Activated CD4-positive, alpha-beta memory T cell treated with anti-CD3 and anti-CD28 coated beads, Interleukin-2, amount 10 ng/mL, durations not matched to agents 7 days and 5 days (primary cell): Measurements from ENCODE around the gene GCC2. TPM values are rescaled to one million over a fixed set of nuclear protein-coding genes. Genes with fewer than 3 reads are reported as not detected.

ENCODE experiments used
- CTCF ChIA-PET: fragments of 350-600 bp; sonication (Branson Sonifier 250); formaldehyde crosslinking; loops from one replicate; lab custom pipeline; 2021; ENCODE audit warnings: antibody characterized with exemption, inconsistent platforms; lab: Charles Lee
- POLR2A ChIA-PET: fragments of 350-600 bp; sonication (Branson Sonifier 250); formaldehyde crosslinking; loops from one replicate; lab custom pipeline; 2021; ENCODE audit warnings: antibody characterized with exemption; lab: Charles Lee
- DNase-seq: peaks from one replicate; pipeline ENCODE4 v3.0.0-alpha.2; 2020
- H3K27ac Mint-ChIP-seq: one replicate; pipeline ENCODE4 v1.8.0; 2021; ENCODE audit warnings: mild to moderate bottlenecking, mixed read lengths
- H3K27me3 Mint-ChIP-seq: one replicate; pipeline ENCODE4 v1.8.0; 2021; ENCODE audit warnings: mixed read lengths
- H3K36me3 Mint-ChIP-seq: one replicate; pipeline ENCODE4 v1.8.0; 2021; ENCODE audit warnings: low read depth, mixed read lengths
- H3K4me1 Mint-ChIP-seq: one replicate; pipeline ENCODE4 v1.8.0; 2021; ENCODE audit warnings: mixed read lengths
- H3K4me3 Mint-ChIP-seq: one replicate; pipeline ENCODE4 v1.8.0; 2021; ENCODE audit warnings: mild to moderate bottlenecking, mixed read lengths
- H3K9me3 Mint-ChIP-seq: one replicate; pipeline ENCODE4 v1.8.0; 2021; ENCODE audit warnings: mixed read lengths
- total RNA-seq, 2 experiments: library from RNA; stranded (reverse); gene quantifications; one replicate each; pipeline ENCODE4 v1.2.3, GENCODE V29; 2021

The GCC2 gene, protein sequence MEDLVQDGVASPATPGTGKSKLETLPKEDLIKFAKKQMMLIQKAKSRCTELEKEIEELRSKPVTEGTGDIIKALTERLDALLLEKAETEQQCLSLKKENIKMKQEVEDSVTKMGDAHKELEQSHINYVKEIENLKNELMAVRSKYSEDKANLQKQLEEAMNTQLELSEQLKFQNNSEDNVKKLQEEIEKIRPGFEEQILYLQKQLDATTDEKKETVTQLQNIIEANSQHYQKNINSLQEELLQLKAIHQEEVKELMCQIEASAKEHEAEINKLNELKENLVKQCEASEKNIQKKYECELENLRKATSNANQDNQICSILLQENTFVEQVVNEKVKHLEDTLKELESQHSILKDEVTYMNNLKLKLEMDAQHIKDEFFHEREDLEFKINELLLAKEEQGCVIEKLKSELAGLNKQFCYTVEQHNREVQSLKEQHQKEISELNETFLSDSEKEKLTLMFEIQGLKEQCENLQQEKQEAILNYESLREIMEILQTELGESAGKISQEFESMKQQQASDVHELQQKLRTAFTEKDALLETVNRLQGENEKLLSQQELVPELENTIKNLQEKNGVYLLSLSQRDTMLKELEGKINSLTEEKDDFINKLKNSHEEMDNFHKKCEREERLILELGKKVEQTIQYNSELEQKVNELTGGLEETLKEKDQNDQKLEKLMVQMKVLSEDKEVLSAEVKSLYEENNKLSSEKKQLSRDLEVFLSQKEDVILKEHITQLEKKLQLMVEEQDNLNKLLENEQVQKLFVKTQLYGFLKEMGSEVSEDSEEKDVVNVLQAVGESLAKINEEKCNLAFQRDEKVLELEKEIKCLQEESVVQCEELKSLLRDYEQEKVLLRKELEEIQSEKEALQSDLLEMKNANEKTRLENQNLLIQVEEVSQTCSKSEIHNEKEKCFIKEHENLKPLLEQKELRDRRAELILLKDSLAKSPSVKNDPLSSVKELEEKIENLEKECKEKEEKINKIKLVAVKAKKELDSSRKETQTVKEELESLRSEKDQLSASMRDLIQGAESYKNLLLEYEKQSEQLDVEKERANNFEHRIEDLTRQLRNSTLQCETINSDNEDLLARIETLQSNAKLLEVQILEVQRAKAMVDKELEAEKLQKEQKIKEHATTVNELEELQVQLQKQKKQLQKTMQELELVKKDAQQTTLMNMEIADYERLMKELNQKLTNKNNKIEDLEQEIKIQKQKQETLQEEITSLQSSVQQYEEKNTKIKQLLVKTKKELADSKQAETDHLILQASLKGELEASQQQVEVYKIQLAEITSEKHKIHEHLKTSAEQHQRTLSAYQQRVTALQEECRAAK (N-terminal part only)
- 10 to 100 TPM; 60.2 to 62.8 TPM for total RNA-seq

DNA sequence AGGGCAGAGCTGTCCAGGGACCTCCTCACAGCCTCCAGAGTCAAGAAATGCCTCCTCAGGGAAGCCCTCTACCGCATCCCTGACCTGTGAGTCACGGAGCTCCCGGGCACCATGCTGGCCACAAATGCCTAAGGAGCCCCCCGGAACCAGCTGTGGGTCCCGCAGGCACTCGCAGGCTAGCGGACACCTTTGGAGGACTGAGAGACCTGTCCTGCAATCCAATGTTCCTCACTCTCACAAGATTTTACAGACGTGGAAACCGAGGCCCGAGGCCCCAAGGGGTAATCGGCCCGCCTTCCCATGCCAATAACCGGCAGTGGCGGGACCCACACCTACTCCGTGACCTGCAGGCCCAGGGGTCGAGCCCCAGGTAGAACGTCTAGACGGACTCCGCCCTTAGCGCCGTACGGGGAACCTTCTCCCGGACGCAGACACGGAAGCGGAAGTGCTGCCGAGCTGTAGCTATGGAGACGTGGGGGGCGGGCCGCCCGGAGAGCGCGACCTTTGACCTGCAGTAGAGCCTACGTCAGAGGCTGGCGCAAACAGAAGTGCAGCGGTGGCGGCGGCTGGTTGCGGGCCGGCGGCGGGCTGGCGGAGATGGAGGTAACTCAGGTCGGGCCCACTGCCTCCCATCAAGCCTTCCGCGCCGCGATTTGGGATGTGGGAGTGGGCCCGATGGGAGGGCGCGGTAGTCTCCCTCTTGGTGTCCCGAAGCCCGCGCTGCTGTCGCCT lies at the start of gene GCC2:
Gene GCC2 (plus strand): TSS at position 529 of the 732 bp plus-strand sequence. CDS start 69 bp downstream, at position 598.
- ChIA-PET POLR2A (interaction anchor here (0.6 to 4.1 kb wide), 14 partner anchors 9 to 270 kb away, joined by 3 to 34 read pairs (median 4); partner anchors contain the start of gene LIMS1), CTCF (interaction anchor here (0.7 to 2.3 kb wide), 3 partner anchors 17 to 135 kb away, joined by 3 to 8 read pairs (median 3); no protein-coding TSS in a partner anchor)

DNA sequence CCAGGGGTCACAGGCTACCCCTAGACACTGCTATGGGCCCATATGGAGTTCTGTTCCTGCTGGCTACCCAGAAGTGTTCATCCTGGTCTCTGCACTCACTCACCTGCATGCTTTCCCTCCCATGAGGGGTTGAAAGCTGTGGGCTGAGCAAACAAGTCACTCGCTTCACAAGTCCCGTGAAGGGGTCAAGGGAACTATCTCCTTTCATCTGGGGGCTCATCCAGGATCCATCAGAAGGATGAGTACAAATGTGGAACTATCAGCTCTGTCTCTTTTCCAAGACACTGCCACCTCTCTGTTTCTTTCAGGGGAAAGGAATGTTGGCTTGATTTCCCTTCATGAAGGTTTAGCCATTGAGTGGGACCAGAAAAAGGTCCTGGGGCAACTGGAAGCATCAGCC lies 49.5 kb upstream of the GCC2 start:
- Mint-ChIP-seq H3K36me3 (no peaks in the 10 kb centered on the region), H3K9me3 (peaks cover 14% of the 10 kb centered on the region), H3K4me1 (no peaks in the 10 kb centered on the region), H3K27me3 (no peaks in the 10 kb centered on the region), H3K27ac (no peak overlapping the region), H3K4me3 (no peak overlapping the region)
- no peak for DNase-seq
- POLR2A ChIA-PET: no interaction called here
- CTCF ChIA-PET: no interaction called here

More for the DNA sequence above, at the start of gene GCC2:
- peak; percentile 97 for DNase-seq
- Mint-ChIP-seq H3K4me1 (peaks cover 41% of the 10 kb centered on the region), H3K9me3 (peaks cover 7% of the 10 kb centered on the region), H3K27ac (peak within 1 kb of the TSS; percentile 87), H3K36me3 (peaks cover 24% of the 10 kb centered on the region), H3K4me3 (peak within 1 kb of the TSS; percentile 89), H3K27me3 (no peaks in the 10 kb centered on the region)

DNA sequence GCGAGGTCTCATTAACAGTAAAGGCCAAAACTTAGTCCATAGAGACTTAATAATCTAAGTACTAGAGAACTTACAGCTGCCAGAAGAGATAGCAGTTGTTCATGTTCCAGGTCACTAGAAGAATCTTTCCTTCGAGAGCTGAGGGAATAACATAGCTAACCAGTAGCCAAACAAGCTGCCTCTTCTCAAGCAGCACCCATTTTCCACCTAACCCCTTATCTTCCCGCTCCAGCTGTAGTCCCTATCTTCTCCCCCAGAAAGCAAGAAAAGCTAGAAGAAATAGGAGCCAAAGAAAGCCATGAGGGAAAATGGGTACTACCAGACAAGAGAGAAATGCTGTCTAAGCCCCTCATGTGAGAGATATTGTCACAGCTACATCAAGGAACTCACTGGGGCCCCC lies 47.2 kb upstream of the GCC2 start:
- no peaks in the 10 kb centered on the region for H3K36me3 Mint-ChIP-seq
- no peaks in the 10 kb centered on the region for H3K4me1 Mint-ChIP-seq
- POLR2A ChIA-PET: no interaction called here
- H3K9me3 Mint-ChIP-seq: peaks cover 22% of the 10 kb centered on the region
- H3K4me3 Mint-ChIP-seq: no peak overlapping the region
- H3K27me3 Mint-ChIP-seq: peaks cover 2% of the 10 kb centered on the region
- no peak for DNase-seq
- H3K27ac Mint-ChIP-seq: no peak overlapping the region
- CTCF ChIA-PET: no interaction called here

DNA sequence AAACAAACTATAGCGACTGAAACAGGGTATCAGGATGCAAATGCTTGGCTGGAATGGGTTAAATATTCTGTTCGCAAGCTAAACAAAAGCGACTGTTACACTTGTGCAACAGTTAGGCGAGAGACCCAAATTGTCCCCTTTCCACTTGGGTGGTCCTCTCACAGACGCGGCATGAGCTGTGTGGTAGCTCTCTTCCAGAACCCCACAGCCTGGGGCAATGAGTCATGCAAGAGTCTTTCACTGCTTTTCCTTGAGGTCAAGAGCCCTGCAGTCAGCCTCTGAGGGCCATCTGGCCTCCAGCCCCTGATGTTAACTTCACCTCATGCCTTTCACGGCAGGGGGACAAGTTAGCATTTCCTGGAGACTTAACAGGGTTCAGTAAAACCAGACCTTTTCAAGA lies 45.5 kb upstream of the GCC2 start:
- Mint-ChIP-seq H3K4me1 (no peaks in the 10 kb centered on the region), H3K9me3 (peaks cover 21% of the 10 kb centered on the region), H3K36me3 (no peaks in the 10 kb centered on the region), H3K27ac (no peak overlapping the region), H3K27me3 (peaks cover 7% of the 10 kb centered on the region), H3K4me3 (no peak overlapping the region)
- no peak for DNase-seq
- POLR2A ChIA-PET: no interaction called here
- CTCF ChIA-PET: no interaction called here

DNA sequence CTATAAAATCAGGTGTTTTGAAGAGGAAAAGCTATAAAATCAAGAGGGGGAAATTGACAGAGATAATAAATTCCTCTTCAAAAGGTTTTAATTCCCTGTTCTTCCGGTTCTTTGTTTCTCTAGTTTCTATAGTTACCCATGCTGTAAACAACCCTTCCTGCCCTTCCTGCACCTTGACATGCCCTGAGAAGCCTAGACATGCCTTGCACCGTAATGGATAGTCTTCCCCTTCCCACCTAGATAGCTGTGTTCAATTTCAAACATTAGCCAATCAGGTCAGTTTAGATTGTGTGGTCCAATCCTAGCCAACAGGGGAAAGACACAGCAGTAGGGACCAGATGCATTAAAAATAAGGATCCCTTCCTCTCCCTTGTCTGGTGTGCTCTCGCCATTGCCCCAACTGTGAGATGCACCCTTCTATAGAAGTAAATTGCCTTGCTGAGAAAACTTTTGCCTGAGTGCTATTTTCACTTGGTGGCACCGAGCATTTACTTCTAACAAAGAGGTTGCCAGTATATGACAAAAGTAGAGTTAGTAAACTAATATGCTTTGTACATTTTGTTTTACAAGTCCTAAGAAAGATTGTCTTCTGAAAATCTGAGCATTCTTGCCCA lies 44.1 kb upstream of the GCC2 start:
- no peaks in the 10 kb centered on the region for H3K4me1 Mint-ChIP-seq
- DNase-seq: no peak
- H3K36me3 Mint-ChIP-seq: no peaks in the 10 kb centered on the region
- H3K27me3 Mint-ChIP-seq: peaks cover 12% of the 10 kb centered on the region
- no peak overlapping the region for H3K4me3 Mint-ChIP-seq
- no peak overlapping the region for H3K27ac Mint-ChIP-seq
- POLR2A ChIA-PET: no interaction called here
- CTCF ChIA-PET: no interaction called here
- H3K9me3 Mint-ChIP-seq: peaks cover 12% of the 10 kb centered on the region

- ChIA-PET POLR2A (no interaction called here), CTCF (no interaction called here)
- no peaks in the 10 kb centered on the region for H3K36me3 Mint-ChIP-seq
Observed at GRCh38 chr2:108407864-108408729, 40.9 kb upstream of the GCC2 start.

DNA sequence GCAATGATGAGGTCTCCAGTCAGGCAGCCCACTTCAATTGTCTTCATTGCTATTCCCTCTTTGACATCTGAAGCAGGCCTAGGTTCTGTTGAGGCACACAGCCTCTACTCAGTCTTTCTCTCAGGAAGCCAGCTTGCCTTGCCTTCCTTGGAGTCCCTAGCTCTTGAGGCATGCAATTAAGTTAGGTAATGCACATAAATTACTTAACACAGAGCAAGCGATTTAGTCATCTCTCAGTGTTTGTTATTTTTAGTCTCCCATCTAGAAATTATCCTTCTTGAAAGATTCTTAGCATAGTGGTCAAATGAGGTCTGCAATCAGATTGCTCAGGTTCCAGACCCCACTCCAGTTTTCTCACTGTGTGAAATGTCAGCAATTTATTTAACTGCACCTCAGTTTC lies 39.2 kb upstream of the GCC2 start:
- Mint-ChIP-seq H3K36me3 (no peaks in the 10 kb centered on the region), H3K4me1 (no peaks in the 10 kb centered on the region), H3K27me3 (peaks cover 12% of the 10 kb centered on the region), H3K9me3 (peaks cover 9% of the 10 kb centered on the region), H3K4me3 (no peak overlapping the region), H3K27ac (no peak overlapping the region)
- DNase-seq: no peak
- CTCF ChIA-PET: no interaction called here
- POLR2A ChIA-PET: no interaction called here

More at GRCh38 chr2:108407864-108408729, 40.9 kb upstream of the GCC2 start:
- Mint-ChIP-seq H3K4me3 (no peak overlapping the region), H3K4me1 (no peaks in the 10 kb centered on the region), H3K9me3 (peaks cover 9% of the 10 kb centered on the region), H3K27ac (no peak overlapping the region), H3K27me3 (peaks cover 12% of the 10 kb centered on the region)
- DNase-seq: no peak

- H3K36me3 Mint-ChIP-seq: no peaks in the 10 kb centered on the region
- no peaks in the 10 kb centered on the region for H3K4me1 Mint-ChIP-seq
- no peak overlapping the region for H3K4me3 Mint-ChIP-seq
- ChIA-PET POLR2A (no interaction called here), CTCF (no interaction called here)
- no peak for DNase-seq
- H3K27ac Mint-ChIP-seq: no peak overlapping the region
- peaks cover 9% of the 10 kb centered on the region for H3K27me3 Mint-ChIP-seq
- no peaks in the 10 kb centered on the region for H3K9me3 Mint-ChIP-seq
Observed at GRCh38 chr2:108412995-108413710, 35.9 kb upstream of the GCC2 start.

DNA sequence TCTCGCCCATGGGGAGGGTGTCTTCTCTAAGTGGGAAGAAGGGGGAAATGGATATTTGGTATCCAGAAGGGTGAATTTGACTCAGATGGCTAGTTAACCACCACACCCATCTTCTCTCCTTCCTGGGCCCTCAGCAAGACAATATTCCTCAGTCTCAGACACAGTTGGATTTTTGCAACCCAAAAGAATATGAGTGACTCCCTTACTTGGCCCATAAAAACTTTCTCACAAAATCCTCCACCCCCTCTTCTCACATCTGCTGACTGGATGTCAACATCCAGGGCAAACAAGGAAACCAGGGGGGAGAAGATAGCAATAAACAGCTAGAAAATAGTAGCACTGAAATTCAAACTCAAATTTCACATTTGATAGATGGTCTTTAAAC lies 35.3 kb upstream of the GCC2 start:
- Mint-ChIP-seq H3K27me3 (peaks cover 6% of the 10 kb centered on the region), H3K36me3 (no peaks in the 10 kb centered on the region), H3K4me3 (no peak overlapping the region), H3K9me3 (no peaks in the 10 kb centered on the region), H3K27ac (no peak overlapping the region), H3K4me1 (no peaks in the 10 kb centered on the region)
- POLR2A ChIA-PET: no interaction called here
- no peak for DNase-seq
- CTCF ChIA-PET: no interaction called here

DNA sequence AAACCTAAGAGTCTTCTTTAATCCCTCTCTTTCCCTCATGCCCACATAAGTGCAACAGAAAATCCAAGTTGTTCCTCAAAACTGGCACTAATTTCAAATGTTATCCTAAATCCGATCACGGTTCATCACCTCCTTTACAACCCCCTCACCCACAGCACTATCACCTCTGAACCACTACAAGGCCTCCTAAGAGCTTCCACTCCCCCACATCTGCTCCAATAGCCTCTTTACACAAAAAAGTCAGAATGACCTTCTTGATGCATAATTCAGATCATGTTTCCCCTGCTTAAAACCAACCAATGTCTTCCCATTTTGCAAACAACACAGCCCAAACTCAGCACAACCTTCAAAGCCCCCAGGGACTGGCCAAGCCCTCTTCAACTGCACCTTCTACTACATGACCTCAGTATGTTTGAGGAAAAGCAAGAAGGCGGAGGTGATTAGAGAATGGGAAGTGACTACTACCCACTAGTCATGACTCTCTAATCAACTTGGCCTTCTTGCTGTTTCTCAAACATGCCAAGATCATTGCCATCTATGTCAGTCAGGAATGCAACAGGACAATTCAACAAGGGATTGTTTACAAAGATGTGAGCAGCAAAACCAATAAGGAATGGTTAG lies 34.6 kb upstream of the GCC2 start:
- Mint-ChIP-seq H3K36me3 (no peaks in the 10 kb centered on the region), H3K4me3 (no peak overlapping the region), H3K27ac (no peak overlapping the region), H3K9me3 (no peaks in the 10 kb centered on the region), H3K27me3 (peaks cover under 1% of the 10 kb centered on the region), H3K4me1 (no peaks in the 10 kb centered on the region)
- POLR2A ChIA-PET: no interaction called here
- no peak for DNase-seq
- CTCF ChIA-PET: no interaction called here
